Right renal cortex interstitium (tissue), 3 donors: Measurements from ENCODE around the gene RAB29. TPM values are rescaled to one million over a fixed set of nuclear protein-coding genes. Genes with fewer than 3 reads are reported as not detected.
"Not testable (repeated sequence)": the region's sequence is repeated elsewhere in the genome, so short reads cannot be mapped to it uniquely, and the experiment has no call there.

Experiments used
- DNase-seq, 3 donors: peaks; one replicate each; pipeline ENCODE4 v3.0.0-alpha.2; 2013; ENCODE audit warnings: low read depth in 3 of 3, low spot score in 2 of 3
- polyA plus RNA-seq, 3 donors: library from polyadenylated mRNA; unstranded; fragments of 120-200 nt; gene quantifications; one replicate each; pipeline ENCODE4 v1.2.1, GENCODE V29; 2013; ENCODE audit not compliant: insufficient read length in 3 of 3

The RAB29 gene, protein sequence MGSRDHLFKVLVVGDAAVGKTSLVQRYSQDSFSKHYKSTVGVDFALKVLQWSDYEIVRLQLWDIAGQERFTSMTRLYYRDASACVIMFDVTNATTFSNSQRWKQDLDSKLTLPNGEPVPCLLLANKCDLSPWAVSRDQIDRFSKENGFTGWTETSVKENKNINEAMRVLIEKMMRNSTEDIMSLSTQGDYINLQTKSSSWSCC
- polyA plus RNA-seq, result 10 to 100 TPM; 26.3 to 40.5 (median 33.8) TPM

DNA sequence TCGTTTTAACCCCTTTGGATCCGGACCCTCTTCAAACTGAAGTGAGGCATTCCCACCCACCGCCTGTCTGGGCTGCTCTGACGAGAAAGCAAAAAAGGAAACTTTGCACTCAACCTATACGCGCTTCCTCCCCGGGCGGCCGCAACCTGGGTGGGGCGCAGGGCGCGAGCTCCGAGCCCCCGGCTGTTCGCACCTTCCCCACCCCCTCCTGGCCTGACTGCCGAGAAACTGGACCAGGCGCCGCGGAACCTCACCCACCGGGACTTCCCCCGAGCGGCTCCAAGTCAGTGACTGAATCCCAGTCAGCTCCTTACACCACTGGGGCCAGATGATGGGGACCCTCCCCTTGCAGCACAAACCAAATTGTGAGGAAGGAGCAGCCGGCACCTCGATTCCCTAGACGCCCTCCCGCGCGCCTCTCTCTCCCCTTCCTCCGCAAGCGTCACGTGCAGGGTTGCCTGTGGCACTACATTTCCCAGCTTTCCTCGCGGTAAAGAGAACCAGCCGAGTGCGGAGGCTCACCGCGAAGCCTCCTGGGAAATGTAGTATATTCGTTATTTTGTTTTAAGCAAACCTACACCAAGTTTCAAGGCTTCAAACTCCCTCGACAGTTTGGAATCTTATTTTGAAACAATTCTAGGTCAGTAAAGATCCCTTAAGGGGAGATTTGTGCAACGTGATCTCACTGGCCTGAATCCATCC lies at the start of gene RAB29:
TSS of gene RAB29 (minus strand) at position 468 of the 702 bp plus-strand sequence. CDS start 526 bp downstream, outside the sequence.
- peak; percentile 44 to 68 (median 48) for DNase-seq

DNA sequence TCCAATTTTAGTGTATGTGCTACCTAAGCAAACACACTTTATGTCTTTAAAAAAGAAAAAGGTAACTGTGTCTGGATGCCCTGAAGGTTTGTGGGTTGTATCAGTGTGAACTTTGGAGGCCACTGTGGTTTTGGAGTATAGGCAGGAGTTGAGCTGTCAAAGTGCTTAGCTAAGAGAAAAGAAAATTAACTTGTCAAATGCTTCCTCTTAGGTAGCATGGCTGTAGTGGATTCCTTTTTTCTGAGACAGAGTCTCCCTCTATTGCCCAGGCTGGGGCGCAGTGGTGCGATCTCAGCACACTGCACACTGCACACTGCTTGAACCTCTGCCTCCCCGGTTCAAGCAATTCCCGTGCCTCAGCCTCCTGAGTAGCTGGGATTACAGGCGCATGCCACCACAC lies 48.9 kb upstream of the RAB29 start:
- no peak for DNase-seq

DNA sequence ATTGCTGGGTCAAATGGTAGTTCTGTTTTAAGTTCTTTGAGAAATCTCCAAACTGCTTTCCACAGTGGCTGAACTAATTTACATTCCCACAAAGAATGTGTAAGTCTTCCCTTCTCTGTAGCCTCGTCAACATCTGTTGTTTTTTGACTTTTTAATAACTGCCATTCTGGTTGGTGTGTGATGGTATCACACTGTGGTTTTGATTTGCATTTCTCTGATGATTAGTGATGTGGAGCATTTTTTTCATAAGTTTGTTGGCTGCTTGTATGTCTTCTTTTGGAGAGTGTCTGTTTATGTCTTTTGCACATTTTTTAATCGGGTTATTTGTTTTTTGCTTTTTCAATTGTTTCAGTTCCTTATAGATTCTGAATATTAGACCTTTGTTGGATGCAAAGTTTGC lies 48.0 kb upstream of the RAB29 start:
- DNase-seq, result not testable (repeated sequence)

- DNase-seq, result no peak
These were observed 47.1 kb upstream of the RAB29 start for GRCh38 chr1:205822397-205822796.

- no peak for DNase-seq
These were observed 42.7 kb upstream of the RAB29 start for GRCh38 chr1:205817988-205818387.

GRCh38 chr1:205817364-205817763 lies 42.1 kb upstream of the RAB29 start:
- no peak for DNase-seq

DNA sequence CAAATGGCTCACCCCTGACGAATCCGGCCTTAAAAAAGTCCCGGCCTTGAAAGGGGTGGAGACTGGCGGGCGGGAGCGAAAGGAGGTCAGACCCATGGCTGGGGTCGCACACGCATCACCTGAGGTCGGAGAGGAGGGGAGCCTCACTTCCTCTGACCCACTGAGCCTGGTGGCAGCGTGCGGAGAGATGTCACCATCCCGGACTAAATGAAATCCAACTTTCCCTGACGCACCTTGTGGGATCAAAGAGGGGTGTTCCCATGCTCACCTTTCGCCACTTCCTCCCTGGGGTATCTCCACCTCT lies 38.4 kb upstream of the RAB29 start:
- no peak for DNase-seq

- DNase-seq, result peak in 2 of 3 donors; percentile 78 to 88
These were observed 37.8 kb upstream of the RAB29 start, which contains the start of gene SLC41A1 for GRCh38 chr1:205812878-205813754. SLC41A1 (minus strand) TSS chr1:205813198; CDS start chr1:205810441, 2,757 bp downstream.

- DNase-seq, result no peak
These were observed 37.1 kb upstream of the RAB29 start for GRCh38 chr1:205812271-205812877.

- no peak for DNase-seq
These were observed 36.4 kb upstream of the RAB29 start for GRCh38 chr1:205811660-205812059.

- no peak for DNase-seq
These were observed 35.3 kb upstream of the RAB29 start for GRCh38 chr1:205810448-205811157.

GRCh38 chr1:205809942-205810345 lies 34.7 kb upstream of the RAB29 start:
- DNase-seq, result no peak

- DNase-seq, result no peak
These were observed 34.2 kb upstream of the RAB29 start for GRCh38 chr1:205809469-205809868.

- no peak for DNase-seq
These were observed 29.9 kb upstream of the RAB29 start for GRCh38 chr1:205805082-205805711.

- no peak for DNase-seq
These were observed 29.3 kb upstream of the RAB29 start for GRCh38 chr1:205804605-205805004.

GRCh38 chr1:205803986-205804385 lies 28.7 kb upstream of the RAB29 start:
- DNase-seq, result no peak

- no peak for DNase-seq
These were observed 26.8 kb upstream of the RAB29 start for GRCh38 chr1:205802060-205802459.

GRCh38 chr1:205800981-205801703 lies 25.9 kb upstream of the RAB29 start:
- no peak for DNase-seq

- no peak for DNase-seq
These were observed 25.1 kb upstream of the RAB29 start for GRCh38 chr1:205800427-205800826.
